ENCODE measurements around the gene KCNA3.
"Not testable (repeated sequence)": the region's sequence is repeated elsewhere in the genome, so short reads cannot be mapped to it uniquely, and the experiment has no call there.

Gene KCNA3

GRCh38 chr1:110680036-110680735, 5.4 kb upstream of the KCNA3 start:
- no peak for DNase-seq (ENCODE audit: low read depth)

- no peak for DNase-seq (ENCODE audit: low read depth)
These were observed 2.8 kb upstream of the KCNA3 start for GRCh38 chr1:110677526-110677925.

- no peak for DNase-seq (ENCODE audit: low read depth)
These were observed 2.2 kb upstream of the KCNA3 start for GRCh38 chr1:110676970-110677369.

GRCh38 chr1:110675060-110675791, 486 bp upstream of the KCNA3 start:
- no peak for DNase-seq (ENCODE audit: low read depth)

GRCh38 chr1:110673805-110674336, 869 bp downstream of the KCNA3 start:
- DNase-seq (ENCODE audit: low read depth), result no peak

GRCh38 chr1:110673197-110673701, 1.5 kb downstream of the KCNA3 start:
- no peak for DNase-seq (ENCODE audit: low read depth)

GRCh38 chr1:110672753-110673108, 2.0 kb downstream of the KCNA3 start:
- DNase-seq (ENCODE audit: low read depth), result no peak

- no peak for DNase-seq (ENCODE audit: low read depth)
These were observed 2.6 kb downstream of the KCNA3 start for GRCh38 chr1:110672001-110672752.

- DNase-seq (ENCODE audit: low read depth), result no peak
These were observed 3.4 kb downstream of the KCNA3 start for GRCh38 chr1:110671361-110671760.

GRCh38 chr1:110668549-110668948, 6.2 kb downstream of the KCNA3 start:
- DNase-seq (ENCODE audit: low read depth), result no peak

GRCh38 chr1:110667776-110668175, 7.0 kb downstream of the KCNA3 start:
- no peak for DNase-seq (ENCODE audit: low read depth)

- DNase-seq (ENCODE audit: low read depth), result no peak
These were observed 11.5 kb downstream of the KCNA3 start for GRCh38 chr1:110663241-110663640.

GRCh38 chr1:110659559-110659958, 15.2 kb downstream of the KCNA3 start:
- DNase-seq (ENCODE audit: low read depth), result not testable (repeated sequence)

GRCh38 chr1:110657351-110657750, 17.4 kb downstream of the KCNA3 start:
- DNase-seq (ENCODE audit: low read depth), result no peak

- DNase-seq (ENCODE audit: low read depth), result no peak
These were observed 24.1 kb downstream of the KCNA3 start for GRCh38 chr1:110650609-110651008.

GRCh38 chr1:110648417-110648816, 26.3 kb downstream of the KCNA3 start:
- DNase-seq (ENCODE audit: low read depth), result no peak

GRCh38 chr1:110647254-110647891, 27.4 kb downstream of the KCNA3 start:
- DNase-seq (ENCODE audit: low read depth), result peak; percentile 72

- peak; percentile 58 for DNase-seq (ENCODE audit: low read depth)
These were observed 28.7 kb downstream of the KCNA3 start for GRCh38 chr1:110645821-110646735.

GRCh38 chr1:110645211-110645610, 29.5 kb downstream of the KCNA3 start:
- DNase-seq (ENCODE audit: low read depth), result no peak

GRCh38 chr1:110643879-110644472, 30.8 kb downstream of the KCNA3 start:
- no peak for DNase-seq (ENCODE audit: low read depth)
